ENCODE measurements around the gene RASGRP3.

The RASGRP3 gene

DNA sequence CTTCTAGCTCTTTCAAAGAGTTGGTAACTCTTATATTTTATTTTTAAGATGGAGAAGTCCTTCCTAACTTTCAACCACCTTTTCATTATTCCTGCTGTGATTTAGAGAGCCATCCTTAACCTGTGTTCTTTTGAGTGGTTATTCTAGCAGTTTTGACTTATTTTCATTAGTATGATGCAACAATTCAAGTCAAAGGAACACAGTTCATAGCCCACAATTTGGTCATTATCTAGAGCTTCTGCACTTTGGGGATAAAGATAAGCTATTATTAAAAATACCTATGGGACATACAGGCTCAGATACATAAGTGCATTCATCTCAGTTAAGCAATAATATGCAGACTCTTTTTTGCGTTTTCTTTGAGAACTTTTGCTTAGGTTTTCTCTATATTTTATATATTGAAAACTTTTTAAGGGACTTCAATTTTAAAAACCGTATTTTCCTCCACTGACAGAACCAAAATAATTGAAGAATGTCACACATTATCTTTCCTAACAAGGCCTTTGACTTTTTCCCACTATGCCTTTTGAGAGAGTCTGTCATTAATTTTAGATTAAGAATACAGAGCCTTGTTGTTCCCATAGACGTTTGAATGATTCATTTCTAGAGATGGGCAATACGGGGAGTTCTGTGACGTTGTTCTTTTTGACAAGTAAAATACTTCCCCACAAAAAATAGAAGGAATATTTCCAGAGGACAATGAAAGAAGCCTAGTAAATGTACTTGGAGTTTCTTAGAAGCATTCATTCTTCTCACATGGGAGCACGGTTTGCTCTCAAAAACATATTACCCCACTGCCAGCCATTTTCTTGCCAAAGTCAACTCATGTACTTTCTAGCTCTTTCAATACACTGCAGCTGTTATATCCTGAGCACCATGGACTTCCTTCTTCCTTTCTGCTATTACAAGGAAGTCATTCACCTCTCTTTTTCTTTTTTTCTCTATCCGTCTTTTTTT lies 42.9 kb upstream of the RASGRP3 start:
- TF ChIP-seq, protein P1, sequence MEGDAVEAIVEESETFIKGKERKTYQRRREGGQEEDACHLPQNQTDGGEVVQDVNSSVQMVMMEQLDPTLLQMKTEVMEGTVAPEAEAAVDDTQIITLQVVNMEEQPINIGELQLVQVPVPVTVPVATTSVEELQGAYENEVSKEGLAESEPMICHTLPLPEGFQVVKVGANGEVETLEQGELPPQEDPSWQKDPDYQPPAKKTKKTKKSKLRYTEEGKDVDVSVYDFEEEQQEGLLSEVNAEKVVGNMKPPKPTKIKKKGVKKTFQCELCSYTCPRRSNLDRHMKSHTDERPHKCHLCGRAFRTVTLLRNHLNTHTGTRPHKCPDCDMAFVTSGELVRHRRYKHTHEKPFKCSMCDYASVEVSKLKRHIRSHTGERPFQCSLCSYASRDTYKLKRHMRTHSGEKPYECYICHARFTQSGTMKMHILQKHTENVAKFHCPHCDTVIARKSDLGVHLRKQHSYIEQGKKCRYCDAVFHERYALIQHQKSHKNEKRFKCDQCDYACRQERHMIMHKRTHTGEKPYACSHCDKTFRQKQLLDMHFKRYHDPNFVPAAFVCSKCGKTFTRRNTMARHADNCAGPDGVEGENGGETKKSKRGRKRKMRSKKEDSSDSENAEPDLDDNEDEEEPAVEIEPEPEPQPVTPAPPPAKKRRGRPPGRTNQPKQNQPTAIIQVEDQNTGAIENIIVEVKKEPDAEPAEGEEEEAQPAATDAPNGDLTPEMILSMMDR (IDR thresholded peaks at IDR 0.05; ENCODE audit: low read depth, low read length) = no peak
- no peaks in the 10 kb centered on the region for H3K27me3 ChIP-seq (ENCODE audit: insufficient read depth, low read depth, severe bottlenecking)
- peaks cover 3% of the 10 kb centered on the region for H3K9me3 ChIP-seq (ENCODE audit: severe bottlenecking)
- no peak for DNase-seq
- H3K36me3 ChIP-seq = no peaks in the 10 kb centered on the region
- H3K4me3 ChIP-seq (ENCODE audit: low read depth, low read length) = no peak overlapping the region
- H3K27ac ChIP-seq = no peak overlapping the region

DNA sequence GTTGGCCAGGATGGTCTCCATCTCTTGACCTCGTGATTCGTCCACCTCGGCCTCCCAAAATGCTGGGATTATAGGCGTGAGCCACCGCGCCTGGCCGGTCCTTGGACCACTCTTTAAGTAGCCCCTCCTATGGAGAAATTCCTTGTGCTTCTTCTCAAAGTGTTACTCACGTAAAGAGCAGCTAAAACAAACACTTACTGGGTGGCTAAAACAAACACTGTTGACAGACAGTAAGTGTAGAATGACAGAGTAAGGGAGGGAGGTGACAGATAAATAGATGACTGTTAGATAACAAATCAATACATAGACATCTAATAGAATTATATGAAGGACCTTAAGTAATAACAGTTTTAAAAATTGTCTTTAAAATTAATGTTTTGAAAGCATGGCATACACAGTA lies 40.9 kb upstream of the RASGRP3 start:
- TF ChIP-seq, protein P1 (IDR thresholded peaks at IDR 0.05; ENCODE audit: low read depth, low read length) = no peak
- no peak for DNase-seq
- no peak overlapping the region for H3K4me3 ChIP-seq (ENCODE audit: low read depth, low read length)
- peaks cover 3% of the 10 kb centered on the region for H3K9me3 ChIP-seq (ENCODE audit: severe bottlenecking)
- no peaks in the 10 kb centered on the region for H3K27me3 ChIP-seq (ENCODE audit: insufficient read depth, low read depth, severe bottlenecking)
- H3K36me3 ChIP-seq = no peaks in the 10 kb centered on the region
- H3K27ac ChIP-seq = no peak overlapping the region

DNA sequence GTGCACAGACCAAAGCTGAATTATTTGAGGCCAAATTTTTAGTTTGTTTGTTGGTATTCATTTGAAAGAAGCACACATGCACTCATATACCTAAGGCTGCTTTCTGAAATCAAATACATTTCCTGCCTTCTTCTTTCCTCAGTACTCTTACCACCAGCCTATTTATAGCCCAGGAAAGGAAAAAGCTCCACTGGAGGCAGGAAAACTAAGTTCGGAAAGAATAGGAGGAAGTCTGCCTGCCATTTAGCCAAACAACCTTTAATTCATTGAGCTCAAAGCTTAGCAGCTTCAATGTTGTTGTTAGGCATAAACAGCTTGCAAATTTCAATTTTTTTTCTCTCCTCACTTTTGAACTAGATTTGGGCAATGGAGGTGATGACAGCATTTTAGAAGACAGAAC lies 40.4 kb upstream of the RASGRP3 start:
- no peak overlapping the region for H3K27ac ChIP-seq
- TF ChIP-seq, protein P1 (IDR thresholded peaks at IDR 0.05; ENCODE audit: low read depth, low read length) = no peak
- no peaks in the 10 kb centered on the region for H3K27me3 ChIP-seq (ENCODE audit: insufficient read depth, low read depth, severe bottlenecking)
- DNase-seq = no peak
- H3K36me3 ChIP-seq = no peaks in the 10 kb centered on the region
- H3K9me3 ChIP-seq (ENCODE audit: severe bottlenecking) = peaks cover 3% of the 10 kb centered on the region
- H3K4me3 ChIP-seq (ENCODE audit: low read depth, low read length) = no peak overlapping the region

DNA sequence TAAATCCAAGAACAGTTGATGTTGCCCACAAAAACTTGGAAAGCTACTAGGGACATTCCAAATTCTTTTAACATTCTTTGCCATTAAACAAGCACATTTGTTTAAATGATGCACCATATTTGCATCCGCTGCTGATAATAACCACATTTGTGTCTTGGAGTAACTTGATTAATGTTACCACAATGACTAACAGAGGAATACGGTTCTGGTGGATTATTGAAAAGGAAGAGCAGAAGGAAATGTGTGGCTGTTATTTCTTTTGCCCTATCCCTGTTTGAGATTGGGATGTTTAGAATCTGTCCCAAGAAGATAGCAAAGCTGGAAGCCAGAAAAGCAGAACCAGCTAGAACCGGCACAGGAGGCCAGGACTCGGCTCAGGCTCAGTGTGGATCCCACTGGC lies 39.2 kb upstream of the RASGRP3 start:
- no peak overlapping the region for H3K27ac ChIP-seq

DNA sequence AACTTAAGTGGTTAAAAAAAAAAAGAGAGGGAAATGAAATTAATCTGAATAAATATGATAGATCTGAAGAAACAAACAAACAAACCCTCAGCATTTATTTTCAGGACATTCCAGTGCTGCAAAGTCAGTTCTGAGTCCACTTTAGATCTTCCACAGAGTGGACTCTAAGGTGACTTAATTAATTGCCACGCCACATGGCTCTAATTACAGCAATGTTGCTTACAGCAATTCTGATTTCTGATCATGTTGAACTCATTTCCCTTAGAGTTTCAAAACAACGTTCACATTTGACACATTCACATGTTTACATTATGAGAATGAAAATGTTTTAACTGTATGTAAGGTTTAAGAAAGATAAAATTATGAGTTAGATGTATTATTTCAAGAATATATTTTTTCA lies 38.6 kb upstream of the RASGRP3 start:
- H3K4me3 ChIP-seq (ENCODE audit: low read depth, low read length) = no peak overlapping the region
- no peaks in the 10 kb centered on the region for H3K36me3 ChIP-seq
- H3K9me3 ChIP-seq (ENCODE audit: severe bottlenecking) = peaks cover 3% of the 10 kb centered on the region
- TF ChIP-seq, protein P1 (IDR thresholded peaks at IDR 0.05; ENCODE audit: low read depth, low read length) = no peak
- no peak for DNase-seq
- H3K27ac ChIP-seq = no peak overlapping the region
- no peaks in the 10 kb centered on the region for H3K27me3 ChIP-seq (ENCODE audit: insufficient read depth, low read depth, severe bottlenecking)

More for the DNA sequence above, 39.2 kb upstream of the RASGRP3 start:
- H3K9me3 ChIP-seq (ENCODE audit: severe bottlenecking) = peaks cover 3% of the 10 kb centered on the region
- H3K27me3 ChIP-seq (ENCODE audit: insufficient read depth, low read depth, severe bottlenecking) = no peaks in the 10 kb centered on the region
- TF ChIP-seq, protein P1 (IDR thresholded peaks at IDR 0.05; ENCODE audit: low read depth, low read length) = no peak
- DNase-seq = no peak
- H3K36me3 ChIP-seq = no peaks in the 10 kb centered on the region
- H3K4me3 ChIP-seq (ENCODE audit: low read depth, low read length) = no peak overlapping the region
